ENCODE measurements around the gene SLC35G2. TPM values are rescaled to one million over a fixed set of nuclear protein-coding genes. Genes with fewer than 3 reads are reported as not detected.
"Not testable (repeated sequence)": the region's sequence is repeated elsewhere in the genome, so short reads cannot be mapped to it uniquely, and the experiment has no call there.

SLC35G2 gene
- total and polyA plus RNA-seq, 2 donors from 2014 or later = 4.2 to 5.4 TPM

- Histone ChIP-seq H3K4me3 (ENCODE audit: low read length in 3 of 3) (no peak overlapping the region), H3K9ac (ENCODE audit: low read length in 3 of 3) (no peak overlapping the region), H3K9me3 (ENCODE audit: control insufficient read depth in 2 of 3, insufficient read depth in 1 of 3, low read length in 3 of 3) (no peaks in the 10 kb centered on the region), H3K4me1 (ENCODE audit: control insufficient read depth in 2 of 3, insufficient read depth in 2 of 3, low read depth in 1 of 3, low read length in 3 of 3) (peaks cover 0 to 6% (median 6%) of the 10 kb centered on the region in 3 donors), H3K27ac (ENCODE audit: low read depth in 2 of 2, low read length in 2 of 2) (no peak overlapping the region), H3K27me3 (ENCODE audit: control insufficient read depth, insufficient read depth, low read length) (no peaks in the 10 kb centered on the region), H3K36me3 (ENCODE audit: control insufficient read depth in 2 of 3, insufficient read depth in 3 of 3, low read length in 3 of 3) (no peaks in the 10 kb centered on the region)
- intact Hi-C loops (cut with DNase I) = no loop called here
- DNase-seq (no peak), FAIRE-seq (no peak)
- TF ChIP-seq CTCF (IDR thresholded peaks at IDR 0.05; ENCODE audit: borderline replicate concordance, extremely low read depth, insufficient read depth) = no peak
These were observed 28.9 kb upstream of the SLC35G2 start for GRCh38 chr3:136789976-136790375.

DNA sequence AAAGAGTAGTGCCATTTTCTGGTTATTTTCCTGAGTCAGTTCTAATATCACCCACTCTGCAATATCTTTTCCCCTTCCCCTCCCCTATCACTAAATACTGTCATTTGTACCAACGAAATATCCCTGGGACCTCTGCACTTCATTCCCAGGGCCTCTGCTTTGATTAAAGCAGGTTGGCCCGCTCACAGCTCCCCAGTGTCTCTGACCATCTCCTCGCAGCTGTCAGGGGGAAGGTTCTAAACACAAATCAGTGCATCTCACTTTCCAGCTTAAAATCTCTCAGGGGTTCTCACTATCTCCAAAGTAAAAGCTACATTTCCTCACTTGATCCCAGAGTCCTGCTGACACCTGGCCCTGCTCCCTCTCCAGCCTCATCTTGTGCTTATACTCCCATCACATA, 28.1 kb upstream of the SLC35G2 start:
- TF ChIP-seq CTCF (IDR thresholded peaks at IDR 0.05; ENCODE audit: borderline replicate concordance, extremely low read depth, insufficient read depth) = no peak
- Histone ChIP-seq H3K4me3 (ENCODE audit: low read length in 3 of 3) (no peak overlapping the region), H3K9ac (ENCODE audit: low read length in 3 of 3) (no peak overlapping the region), H3K27me3 (ENCODE audit: control insufficient read depth, insufficient read depth, low read length) (no peaks in the 10 kb centered on the region), H3K27ac (ENCODE audit: low read depth in 2 of 2, low read length in 2 of 2) (no peak overlapping the region), H3K36me3 (ENCODE audit: control insufficient read depth in 2 of 3, insufficient read depth in 3 of 3, low read length in 3 of 3) (no peaks in the 10 kb centered on the region), H3K9me3 (ENCODE audit: control insufficient read depth in 2 of 3, insufficient read depth in 1 of 3, low read length in 3 of 3) (no peaks in the 10 kb centered on the region), H3K4me1 (ENCODE audit: control insufficient read depth in 2 of 3, insufficient read depth in 2 of 3, low read depth in 1 of 3, low read length in 3 of 3) (peaks cover 0 to 6% (median 6%) of the 10 kb centered on the region in 3 donors)
- DNase-seq (no peak), FAIRE-seq (no peak)
- intact Hi-C loops (cut with DNase I) = no loop called here

GRCh38 chr3:136792556-136793330, 26.2 kb upstream of the SLC35G2 start:
- H3K36me3 ChIP-seq (ENCODE audit: control insufficient read depth in 2 of 3, insufficient read depth in 3 of 3, low read length in 3 of 3) = no peaks in the 10 kb centered on the region
- FAIRE-seq = no peak
- no peak for DNase-seq
- no peak overlapping the region for H3K4me3 ChIP-seq (ENCODE audit: low read length in 3 of 3)
- H3K4me1 ChIP-seq (ENCODE audit: control insufficient read depth in 2 of 3, insufficient read depth in 2 of 3, low read depth in 1 of 3, low read length in 3 of 3) = no peaks in the 10 kb centered on the region
- no peak overlapping the region for H3K9ac ChIP-seq (ENCODE audit: low read length in 3 of 3)
- no peak for TF ChIP-seq CTCF (IDR thresholded peaks at IDR 0.05; ENCODE audit: borderline replicate concordance, extremely low read depth, insufficient read depth)
- intact Hi-C loops (cut with DNase I) = no loop called here
- H3K27me3 ChIP-seq (ENCODE audit: control insufficient read depth, insufficient read depth, low read length) = no peaks in the 10 kb centered on the region
- H3K9me3 ChIP-seq (ENCODE audit: control insufficient read depth in 2 of 3, insufficient read depth in 1 of 3, low read length in 3 of 3) = no peaks in the 10 kb centered on the region
- no peak overlapping the region for H3K27ac ChIP-seq (ENCODE audit: low read depth in 2 of 2, low read length in 2 of 2)

- H3K27me3 ChIP-seq (ENCODE audit: control insufficient read depth, insufficient read depth, low read length); H3K4me3 ChIP-seq (ENCODE audit: low read length in 3 of 3); DNase-seq; H3K27ac ChIP-seq (ENCODE audit: low read depth in 2 of 2, low read length in 2 of 2); H3K36me3 ChIP-seq (ENCODE audit: control insufficient read depth in 2 of 3, insufficient read depth in 3 of 3, low read length in 3 of 3); FAIRE-seq; H3K4me1 ChIP-seq (ENCODE audit: control insufficient read depth in 2 of 3, insufficient read depth in 2 of 3, low read depth in 1 of 3, low read length in 3 of 3); intact Hi-C loops (cut with DNase I); H3K9ac ChIP-seq (ENCODE audit: low read length in 3 of 3); H3K9me3 ChIP-seq (ENCODE audit: control insufficient read depth in 2 of 3, insufficient read depth in 1 of 3, low read length in 3 of 3): not testable (repeated sequence)
These were observed 17.8 kb upstream of the SLC35G2 start for GRCh38 chr3:136801146-136801545.

Measured in kidney (tissue), 14 donors.